ENCODE data around the gene KCNMA1.
"Not testable (repeated sequence)": the region's sequence is repeated elsewhere in the genome, so short reads cannot be mapped to it uniquely, and the experiment has no call there.

KCNMA1 gene

GRCh38 chr10:77533146-77533886, 104.3 kb downstream of the KCNMA1 start:
- DNase-seq (ENCODE audit: low read depth in 2 of 2), result no peak

DNA sequence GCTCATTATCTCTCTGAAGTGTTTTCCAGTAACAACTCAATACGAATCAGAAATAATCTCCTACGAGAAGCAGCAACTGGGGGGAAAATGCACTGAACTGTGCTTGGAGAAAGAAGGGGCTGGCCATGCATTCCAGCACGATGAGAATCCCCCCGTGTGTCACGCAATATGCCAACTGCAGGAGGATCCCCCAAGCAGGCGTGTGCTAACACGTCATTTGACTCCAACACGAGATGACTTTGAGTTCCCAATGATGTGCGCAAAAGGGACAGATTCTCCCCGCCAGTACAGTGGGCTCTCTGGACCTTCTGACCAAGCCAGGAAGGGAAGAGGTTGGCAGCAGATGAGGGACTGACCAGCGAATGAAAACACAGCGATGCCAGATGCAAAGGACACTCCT, 105.5 kb downstream of the KCNMA1 start:
- DNase-seq (ENCODE audit: low read depth in 2 of 2), result peak; percentile 65 to 68

DNA sequence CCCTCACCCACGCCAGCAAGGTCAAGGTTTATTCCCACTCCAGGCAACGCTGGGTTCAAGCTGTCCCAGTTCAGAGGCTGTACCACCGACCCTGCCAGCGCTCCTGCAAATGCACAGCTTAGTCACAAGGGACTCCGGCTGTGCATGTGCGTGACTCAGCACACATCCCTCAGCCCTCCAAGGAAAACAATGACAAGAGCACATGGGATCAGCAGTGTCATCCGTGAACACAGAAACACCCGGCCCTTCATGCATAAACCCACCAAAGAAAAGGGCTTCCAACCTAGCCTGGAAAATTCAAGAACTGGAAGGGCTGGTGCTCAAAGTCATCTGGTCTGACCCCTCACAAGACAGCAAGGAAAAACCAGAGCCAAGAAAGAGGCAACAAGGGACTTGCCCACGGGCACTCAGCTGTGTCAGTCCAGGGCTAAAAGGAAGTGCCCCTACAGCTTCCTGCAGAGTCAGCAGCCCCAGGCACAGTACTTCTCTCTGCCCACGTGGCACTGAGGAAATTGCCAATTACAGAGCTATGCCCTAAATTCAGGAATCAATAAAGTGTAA, 106.1 kb downstream of the KCNMA1 start:
- no peak for DNase-seq (ENCODE audit: low read depth in 2 of 2)

DNA sequence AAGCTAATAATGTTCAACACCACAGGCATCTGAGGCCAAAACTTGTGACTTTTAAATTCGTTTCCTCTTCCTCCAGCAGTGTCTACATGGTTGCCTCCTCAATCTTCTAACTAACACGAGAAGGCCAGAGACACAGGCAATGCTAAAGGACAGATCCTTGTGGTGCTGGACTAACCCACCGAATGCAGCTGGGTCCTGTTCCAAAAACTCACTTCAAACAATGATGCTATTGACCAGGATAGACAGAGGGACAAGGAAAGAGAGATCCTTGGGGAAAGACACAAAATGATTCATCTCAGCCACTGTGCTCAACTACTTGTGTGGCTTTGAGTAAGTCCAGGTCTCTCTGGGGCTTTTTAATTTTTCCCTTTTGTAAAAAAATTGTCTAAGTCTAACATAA, 107.6 kb downstream of the KCNMA1 start:
- DNase-seq (ENCODE audit: low read depth in 2 of 2), result no peak

DNA sequence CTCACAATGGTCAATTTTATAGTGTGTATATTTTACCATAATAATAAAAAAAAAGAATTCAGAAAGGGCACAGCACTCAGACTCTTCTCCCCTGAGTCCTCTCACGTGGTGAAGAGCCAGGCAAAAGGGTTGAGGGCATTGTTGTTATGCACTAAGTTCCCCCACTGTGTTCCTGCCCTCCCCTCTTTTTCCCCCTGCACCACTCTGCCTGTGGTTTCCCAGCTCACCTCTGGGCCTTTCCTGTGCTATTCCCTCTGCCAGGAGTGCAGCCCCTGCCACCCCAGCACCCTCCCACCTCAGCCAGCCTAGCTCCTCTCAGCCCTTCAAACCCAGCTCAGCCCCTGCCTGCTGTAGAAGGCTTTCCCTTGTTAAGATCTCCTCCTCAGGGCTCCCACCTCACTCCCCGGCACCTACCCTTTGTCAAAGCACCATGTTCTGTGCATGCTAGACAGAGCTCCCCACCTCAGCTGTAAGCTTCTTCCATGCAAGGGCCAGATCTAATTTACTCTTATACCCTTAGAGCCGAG, 108.5 kb downstream of the KCNMA1 start:
- no peak for DNase-seq (ENCODE audit: low read depth in 2 of 2)

- no peak for DNase-seq (ENCODE audit: low read depth in 2 of 2)
Measured at GRCh38 chr10:77527839-77528238, 109.8 kb downstream of the KCNMA1 start.

DNA sequence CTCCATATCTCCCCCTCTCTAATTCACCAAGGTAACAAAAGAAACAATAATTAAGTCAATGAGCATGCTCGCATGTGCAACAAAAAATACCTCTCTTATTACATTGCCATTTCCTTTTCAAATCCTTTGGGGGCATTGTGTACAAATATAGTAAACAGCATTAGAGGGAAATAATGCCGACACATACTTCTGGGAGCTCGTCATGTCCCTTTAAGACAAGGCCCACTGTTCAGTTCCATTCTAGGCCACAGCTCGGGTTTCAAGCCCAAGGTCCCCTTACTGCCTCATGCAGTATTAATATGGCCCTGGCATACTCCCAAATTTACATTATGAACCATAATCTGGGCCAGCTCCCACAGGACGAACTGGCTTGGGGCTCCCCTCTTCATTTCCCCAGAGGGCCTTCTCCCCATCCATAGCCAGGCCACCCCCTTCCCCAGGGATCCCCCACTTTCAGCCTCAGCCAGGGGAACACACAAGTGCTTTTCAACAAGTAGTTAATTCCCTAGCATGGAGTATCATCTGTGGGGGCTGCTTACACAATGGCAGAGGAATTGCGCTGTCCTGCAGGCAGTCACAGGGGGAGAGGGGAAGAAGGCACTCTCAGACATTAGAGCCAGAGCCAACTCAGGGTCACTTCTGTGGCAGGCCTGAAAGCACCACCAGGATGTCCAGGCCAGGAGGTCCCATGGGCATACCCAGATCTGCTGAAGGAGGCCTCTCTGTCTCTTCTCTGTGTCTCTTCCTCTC, 110.6 kb downstream of the KCNMA1 start:
- DNase-seq (ENCODE audit: low read depth in 2 of 2), result no peak

- DNase-seq (ENCODE audit: low read depth in 2 of 2), result peak; percentile 97
Measured at GRCh38 chr10:77524281-77524711, 113.3 kb downstream of the KCNMA1 start.

DNA sequence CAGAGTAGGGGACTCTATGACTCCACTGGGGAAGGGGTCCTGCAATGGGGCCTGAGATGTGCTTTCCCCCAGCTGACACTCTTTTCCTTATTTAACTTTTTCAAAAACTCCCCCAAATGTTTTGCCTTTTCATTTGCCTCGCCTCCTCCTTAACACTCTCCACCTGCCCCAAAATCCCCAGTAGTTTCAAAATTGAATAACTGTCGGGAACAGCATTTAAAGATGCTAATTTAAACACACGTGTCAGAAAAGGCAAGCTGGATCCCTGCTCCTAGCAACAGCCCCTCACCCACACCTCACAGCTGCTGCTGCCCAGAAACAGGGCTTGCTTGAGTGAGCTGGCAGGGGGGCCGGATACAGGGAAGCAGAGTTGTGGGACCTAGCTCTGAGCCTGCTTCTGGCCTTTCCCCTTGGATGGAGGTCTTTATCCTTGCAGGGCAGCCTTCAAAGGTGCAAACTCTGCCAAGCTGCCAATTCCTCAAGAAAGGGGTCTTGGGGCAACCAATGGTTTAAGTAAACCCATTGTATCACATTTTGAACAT, 115.3 kb downstream of the KCNMA1 start:
- no peak for DNase-seq (ENCODE audit: low read depth in 2 of 2)

DNA sequence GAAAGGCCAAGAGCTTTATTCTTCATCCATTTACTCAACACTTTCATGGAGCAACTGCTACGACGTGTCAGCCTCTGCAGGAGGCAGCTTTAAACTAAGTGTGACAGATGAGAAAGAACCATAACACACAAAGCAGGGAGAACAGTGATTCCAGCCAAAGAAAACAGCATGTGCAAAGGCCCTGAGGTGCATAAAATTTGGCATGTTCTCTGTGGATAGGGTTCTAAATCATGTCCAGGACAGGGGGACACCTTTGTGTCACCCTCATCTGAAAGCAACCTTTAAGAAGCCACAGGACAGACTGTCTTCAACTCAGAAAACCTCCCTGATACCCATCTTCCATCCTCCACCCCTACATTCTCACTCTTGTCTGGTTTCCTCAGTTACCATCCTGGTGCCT, 116.6 kb downstream of the KCNMA1 start:
- no peak for DNase-seq (ENCODE audit: low read depth in 2 of 2)

- no peak for DNase-seq (ENCODE audit: low read depth in 2 of 2)
Measured at GRCh38 chr10:77520290-77520689, 117.3 kb downstream of the KCNMA1 start.

GRCh38 chr10:77519791-77520190, 117.8 kb downstream of the KCNMA1 start:
- not testable (repeated sequence) for DNase-seq (ENCODE audit: low read depth in 2 of 2)

DNA sequence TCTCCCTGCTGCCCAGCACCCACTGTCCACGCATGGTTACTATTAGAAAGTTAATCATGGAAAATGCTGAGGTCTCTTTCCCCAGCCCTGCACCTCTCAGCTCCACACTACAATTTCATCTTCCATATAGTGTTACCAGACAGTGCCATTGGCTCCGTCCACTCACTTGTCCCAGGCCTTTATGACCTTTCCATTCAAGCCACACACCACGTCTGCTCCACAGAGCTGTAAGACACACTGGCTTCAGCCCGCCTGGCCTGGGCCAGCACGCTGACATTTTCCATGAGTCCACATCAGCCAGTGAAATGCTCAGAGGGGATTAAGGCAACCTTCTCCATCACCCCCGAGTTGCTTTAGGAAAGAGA, 118.7 kb downstream of the KCNMA1 start:
- no peak for DNase-seq (ENCODE audit: low read depth in 2 of 2)

- no peak for DNase-seq (ENCODE audit: low read depth in 2 of 2)
Measured at GRCh38 chr10:77518241-77518909, 119.2 kb downstream of the KCNMA1 start.

DNA sequence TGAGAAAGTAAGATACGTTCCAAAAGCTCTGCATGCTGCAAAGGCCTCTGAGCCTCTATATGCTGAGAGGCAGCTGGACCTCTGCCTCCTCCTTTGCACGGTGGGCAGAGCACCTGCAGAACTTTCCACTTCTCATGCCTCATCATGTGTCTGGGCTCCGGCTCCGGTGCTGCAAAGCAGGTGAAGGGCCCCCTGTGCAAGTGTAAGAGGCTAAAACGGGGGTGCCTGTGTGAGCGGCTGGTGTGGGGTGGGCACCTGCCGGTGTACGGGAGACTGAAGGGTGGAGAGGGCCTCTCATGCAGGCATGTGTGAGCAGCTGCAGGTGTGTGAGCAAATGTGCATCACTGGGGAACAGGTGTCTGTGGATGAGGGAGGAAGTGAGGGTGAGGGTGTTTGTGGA, 121.0 kb downstream of the KCNMA1 start:
- DNase-seq (ENCODE audit: low read depth in 2 of 2), result no peak

- DNase-seq (ENCODE audit: low read depth in 2 of 2), result no peak
Measured at GRCh38 chr10:77514870-77515269, 122.7 kb downstream of the KCNMA1 start.

DNA sequence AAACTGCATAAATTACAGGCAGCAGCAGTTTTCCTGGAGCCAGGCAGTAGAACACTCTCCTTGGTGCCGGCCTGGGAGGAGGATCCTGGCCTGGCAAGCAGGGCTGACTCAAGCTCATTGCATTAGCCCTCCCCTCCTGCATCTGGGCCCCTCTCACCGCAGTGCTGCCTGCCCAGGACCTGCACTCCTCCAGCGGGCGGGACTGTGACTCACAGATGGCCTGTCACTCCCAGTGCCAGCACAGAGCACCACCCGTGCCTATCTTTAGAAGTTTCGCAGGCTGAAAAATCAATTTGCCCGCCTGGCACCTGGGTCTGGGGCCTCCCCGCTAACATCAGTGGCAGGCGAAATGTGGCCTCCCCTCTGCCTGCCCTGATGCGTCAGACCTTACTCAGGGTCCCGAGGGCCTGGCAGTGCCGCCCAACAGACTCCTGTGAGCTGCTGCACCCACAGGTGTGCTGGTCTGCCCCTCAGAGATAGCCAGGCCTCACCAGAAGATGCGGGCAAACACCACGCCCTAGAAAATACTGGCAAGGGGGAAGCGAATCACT, 123.8 kb downstream of the KCNMA1 start:
- peak in 1 of 2 experiments; percentile 55 for DNase-seq (ENCODE audit: low read depth in 2 of 2)

GRCh38 chr10:77513220-77513619, 124.4 kb downstream of the KCNMA1 start:
- DNase-seq (ENCODE audit: low read depth in 2 of 2), result no peak

DNA sequence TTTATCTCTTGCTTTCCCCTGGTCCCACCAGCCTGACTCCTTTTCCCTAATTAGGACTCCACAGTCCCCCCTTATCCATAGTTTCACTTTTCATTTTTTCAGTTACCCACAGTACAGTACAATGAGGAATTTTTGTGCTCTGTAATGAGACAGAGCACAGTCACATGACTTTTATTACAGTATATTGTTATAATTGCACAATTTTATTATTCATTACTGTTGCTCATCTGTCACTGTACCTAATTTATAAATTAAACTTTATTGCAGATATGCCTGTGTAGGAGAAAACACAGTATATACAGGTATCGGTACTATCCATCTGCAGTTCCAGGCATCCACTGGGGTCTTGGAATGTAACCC, 125.4 kb downstream of the KCNMA1 start:
- no peak for DNase-seq (ENCODE audit: low read depth in 2 of 2)

- DNase-seq (ENCODE audit: low read depth in 2 of 2), result no peak
Measured at GRCh38 chr10:77511498-77512218, 126.0 kb downstream of the KCNMA1 start.

- no peak for DNase-seq (ENCODE audit: low read depth in 2 of 2)
Measured at GRCh38 chr10:77510695-77511094, 126.9 kb downstream of the KCNMA1 start.
